ENCODE data around the gene VWA8.
"Not testable (repeated sequence)": the region's sequence is repeated elsewhere in the genome, so short reads cannot be mapped to it uniquely, and the experiment has no call there.

DNA sequence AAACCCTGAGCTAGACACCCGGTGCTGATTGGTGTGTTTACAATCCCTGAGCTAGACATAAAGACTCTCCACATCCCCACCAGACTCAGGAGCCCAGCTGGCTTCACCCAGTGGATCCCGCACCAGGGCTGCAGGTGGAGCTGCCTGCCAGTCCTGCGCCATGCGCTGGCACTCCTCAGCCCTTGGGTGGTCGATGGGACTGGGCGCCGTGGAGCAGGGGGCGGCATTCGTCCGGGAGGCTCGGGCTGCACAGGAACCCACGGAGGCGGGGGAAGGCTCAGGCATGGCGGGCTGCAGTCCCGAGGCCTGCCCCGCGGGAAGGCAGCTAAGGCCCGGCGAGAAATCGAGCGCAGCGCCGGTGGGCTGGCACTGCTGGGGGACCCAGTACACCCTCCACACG lies 62.5 kb downstream of the VWA8 start:
- TF ChIP-seq, protein P1, sequence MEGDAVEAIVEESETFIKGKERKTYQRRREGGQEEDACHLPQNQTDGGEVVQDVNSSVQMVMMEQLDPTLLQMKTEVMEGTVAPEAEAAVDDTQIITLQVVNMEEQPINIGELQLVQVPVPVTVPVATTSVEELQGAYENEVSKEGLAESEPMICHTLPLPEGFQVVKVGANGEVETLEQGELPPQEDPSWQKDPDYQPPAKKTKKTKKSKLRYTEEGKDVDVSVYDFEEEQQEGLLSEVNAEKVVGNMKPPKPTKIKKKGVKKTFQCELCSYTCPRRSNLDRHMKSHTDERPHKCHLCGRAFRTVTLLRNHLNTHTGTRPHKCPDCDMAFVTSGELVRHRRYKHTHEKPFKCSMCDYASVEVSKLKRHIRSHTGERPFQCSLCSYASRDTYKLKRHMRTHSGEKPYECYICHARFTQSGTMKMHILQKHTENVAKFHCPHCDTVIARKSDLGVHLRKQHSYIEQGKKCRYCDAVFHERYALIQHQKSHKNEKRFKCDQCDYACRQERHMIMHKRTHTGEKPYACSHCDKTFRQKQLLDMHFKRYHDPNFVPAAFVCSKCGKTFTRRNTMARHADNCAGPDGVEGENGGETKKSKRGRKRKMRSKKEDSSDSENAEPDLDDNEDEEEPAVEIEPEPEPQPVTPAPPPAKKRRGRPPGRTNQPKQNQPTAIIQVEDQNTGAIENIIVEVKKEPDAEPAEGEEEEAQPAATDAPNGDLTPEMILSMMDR (IDR thresholded peaks at IDR 0.05; ENCODE audit: low read length): not testable (repeated sequence)
- TF ChIP-seq EZH2 (optimal IDR thresholded peaks at IDR 0.05; ENCODE audit: low read depth, low read length); EZH2phosphoT487 (IDR thresholded peaks at IDR 0.05; ENCODE audit: low read length): not testable (repeated sequence)
